ENCODE results near the gene MON1B.
"Not testable (repeated sequence)": the region's sequence is repeated elsewhere in the genome, so short reads cannot be mapped to it uniquely, and the experiment has no call there.

The MON1B gene

DNA sequence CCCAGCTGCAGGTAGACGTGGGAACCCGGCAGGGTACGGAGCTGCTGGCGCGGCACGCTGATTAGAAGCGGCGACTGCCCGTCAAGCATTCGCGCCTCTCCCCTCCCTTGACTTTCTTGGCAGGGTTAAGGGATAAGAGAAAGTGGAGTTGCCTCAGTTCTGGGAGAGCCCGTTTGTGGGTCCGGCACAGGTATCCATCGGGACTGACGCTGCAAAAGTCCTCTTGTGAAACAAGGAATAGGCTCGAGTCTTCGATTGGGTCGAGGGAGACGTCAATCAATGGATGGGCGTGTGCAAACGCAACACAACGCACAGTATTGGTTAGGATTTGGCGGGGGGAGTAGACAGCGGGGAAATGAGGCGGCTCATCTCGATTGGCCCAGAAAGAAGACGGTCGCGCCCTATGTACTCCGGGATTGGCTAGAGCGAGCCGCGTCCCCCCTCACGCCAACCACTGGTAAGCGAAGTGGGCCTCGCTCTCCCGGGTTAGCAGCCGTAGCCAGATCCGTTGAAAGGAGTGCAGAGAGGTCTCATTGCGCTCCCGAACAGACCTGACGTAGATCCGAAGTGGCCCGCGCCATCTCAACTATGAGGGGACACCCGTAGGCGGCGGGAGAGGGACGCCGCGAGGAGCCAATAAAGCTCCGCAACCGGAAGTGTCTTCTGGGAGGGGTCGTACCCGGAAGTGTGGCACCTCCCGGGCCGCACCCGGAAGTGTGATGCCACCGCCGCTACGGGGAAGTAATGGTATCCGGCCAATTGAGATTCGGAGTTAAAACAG lies at the start of gene MON1B:
TSS of gene MON1B (plus strand) at position 713 of the 781 bp plus-strand sequence. CDS start 296 bp downstream, outside the sequence.
- peak; percentile 83 to 93 for DNase-seq (ENCODE audit: low read depth in 1 of 2, low spot score in 1 of 2)

DNA sequence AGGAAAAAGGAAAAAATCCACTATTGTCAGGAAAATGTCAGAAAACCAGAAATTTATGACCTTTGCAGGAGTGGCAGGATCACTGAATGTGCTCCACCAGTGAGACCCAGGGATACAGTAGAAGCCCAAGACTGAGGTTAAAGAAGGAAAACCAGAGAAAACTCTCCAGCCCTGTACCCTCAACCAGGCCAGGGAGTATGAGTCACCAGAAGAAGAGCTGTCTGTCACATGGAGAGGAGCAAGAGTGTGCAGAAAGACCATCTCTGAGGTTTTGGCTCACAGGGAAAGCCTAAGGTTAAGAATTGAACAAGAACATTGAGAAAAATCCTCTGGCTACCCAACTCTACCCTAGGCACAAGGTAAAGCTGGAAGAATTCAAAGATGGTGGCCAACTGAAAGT lies 47.6 kb upstream of the MON1B start:
- DNase-seq (ENCODE audit: low read depth in 1 of 2, low spot score in 1 of 2), result no peak

DNA sequence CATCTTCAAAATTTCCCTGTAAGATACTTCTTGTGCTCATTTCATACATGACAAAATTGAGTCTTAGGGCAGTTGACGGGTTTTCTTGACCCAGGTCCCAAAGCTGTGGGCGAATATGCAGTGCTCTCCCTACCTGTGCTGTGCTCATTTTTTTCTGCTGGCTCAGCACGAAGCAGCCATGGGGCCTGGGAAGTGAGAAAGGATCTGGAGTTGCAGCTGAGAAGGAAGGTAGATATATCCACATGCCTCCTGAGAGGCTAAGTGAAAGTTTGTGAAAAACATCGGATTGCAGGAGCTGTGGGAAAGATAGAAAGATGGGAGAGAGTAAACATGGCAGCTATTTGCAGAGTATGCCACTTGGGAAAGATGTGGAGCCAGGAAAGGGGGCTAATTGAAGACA lies 42.9 kb upstream of the MON1B start:
- DNase-seq (ENCODE audit: low read depth in 1 of 2, low spot score in 1 of 2), result no peak

DNA sequence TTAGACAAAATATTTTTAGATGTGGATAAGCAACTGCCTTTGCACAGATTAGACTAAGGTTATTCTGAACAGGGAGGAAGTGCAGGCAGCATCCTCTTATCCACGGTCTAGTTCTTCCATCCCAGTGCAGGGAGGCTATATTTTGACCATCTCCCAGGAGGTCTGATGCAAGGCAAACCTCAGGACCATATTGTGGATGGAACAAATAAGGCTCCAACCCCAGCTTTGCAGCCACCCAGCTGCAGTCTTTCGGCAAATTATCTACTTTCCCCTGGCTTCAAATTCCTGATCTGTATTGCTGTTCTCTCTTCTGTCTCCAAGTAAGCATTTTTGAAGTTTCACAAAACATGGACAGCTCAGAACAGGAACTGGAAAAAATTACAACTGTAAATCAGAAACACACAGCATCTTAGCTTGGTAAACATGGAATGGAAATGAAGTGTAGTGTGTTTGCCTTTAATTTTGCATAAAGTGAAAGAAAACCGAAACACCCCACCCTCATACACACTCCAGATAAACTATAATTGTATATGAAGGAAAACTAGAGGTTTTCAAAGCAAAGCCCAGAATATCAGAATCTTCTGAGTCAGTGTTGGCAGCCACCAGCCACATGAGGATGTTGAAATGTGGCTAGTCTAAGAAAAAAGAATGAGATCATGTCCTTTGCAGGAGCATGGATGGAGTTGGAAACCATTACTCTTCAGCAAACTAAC lies 33.5 kb upstream of the MON1B start:
- DNase-seq (ENCODE audit: low read depth in 1 of 2, low spot score in 1 of 2), result no peak

DNA sequence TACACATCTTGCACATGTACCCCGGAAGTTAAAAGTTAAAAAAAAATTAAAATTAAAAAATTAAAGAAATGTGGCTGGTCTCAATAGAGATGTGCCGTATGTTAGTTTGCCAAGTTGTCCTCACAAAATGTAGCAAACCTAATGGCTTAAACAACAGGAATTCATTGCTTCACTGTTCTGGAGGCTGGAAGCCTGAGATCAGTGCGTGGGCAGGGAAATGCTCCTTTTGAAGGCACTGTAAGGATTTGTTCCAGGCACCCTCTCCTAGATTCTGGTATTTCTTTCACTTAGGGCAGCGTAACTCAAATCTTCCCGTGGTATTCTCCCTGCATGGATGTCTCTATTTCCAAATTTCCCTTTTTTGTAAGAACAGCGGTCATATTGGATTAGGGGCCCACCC lies 32.7 kb upstream of the MON1B start:
- DNase-seq (ENCODE audit: low read depth in 1 of 2, low spot score in 1 of 2), result no peak

DNA sequence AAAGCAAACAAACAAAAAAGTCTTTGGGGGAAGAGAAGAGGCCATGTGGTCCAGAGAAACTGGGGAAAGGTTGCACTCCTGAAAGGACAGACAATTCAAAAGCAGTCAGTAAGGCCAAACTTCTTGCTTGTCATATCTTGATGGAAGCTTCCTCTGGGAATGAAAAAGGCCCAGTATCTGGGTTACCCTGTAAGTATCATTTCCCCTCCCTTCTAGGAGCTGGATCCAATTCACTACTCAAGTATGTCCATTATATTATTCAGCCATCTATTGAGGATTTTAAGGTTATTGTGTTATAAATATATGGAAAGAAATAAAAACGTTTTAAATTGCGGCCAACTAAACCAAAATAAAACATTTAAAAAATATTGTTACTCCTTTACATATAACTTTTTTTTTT lies 26.0 kb upstream of the MON1B start:
- no peak for DNase-seq (ENCODE audit: low read depth in 1 of 2, low spot score in 1 of 2)

DNA sequence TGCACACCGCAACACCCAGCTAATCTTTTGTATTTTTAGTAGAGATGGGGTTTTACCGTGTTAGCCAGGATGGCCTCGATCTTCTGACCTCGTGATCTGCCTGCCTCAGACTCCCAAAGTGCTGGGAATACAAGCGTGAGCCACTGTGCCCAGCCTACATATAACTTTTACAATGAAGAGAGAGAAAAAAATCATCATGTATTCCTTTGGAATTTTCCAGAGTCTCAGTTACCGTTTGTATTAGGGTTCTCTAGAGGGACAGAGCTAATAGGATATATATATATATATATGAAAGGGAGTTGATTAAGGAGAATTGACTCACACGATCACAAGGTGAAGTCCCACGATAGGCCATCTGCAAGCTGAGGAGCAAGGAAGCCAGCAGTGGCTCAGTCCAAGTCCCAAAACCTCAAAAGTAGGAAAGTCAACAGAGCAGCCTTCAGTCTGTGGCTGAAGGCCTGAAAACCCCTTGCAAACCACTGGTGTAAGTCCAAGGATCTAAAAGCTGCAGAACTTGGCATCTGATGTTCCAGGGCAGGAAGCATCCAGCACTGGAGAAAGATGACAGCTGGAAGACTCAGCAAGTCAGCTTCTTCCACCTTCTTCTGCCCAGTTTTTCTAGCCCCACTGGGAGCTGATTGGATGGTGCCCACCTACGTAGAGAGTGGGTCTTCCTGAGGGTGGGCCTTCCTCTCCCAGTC lies 25.3 kb upstream of the MON1B start:
- DNase-seq (ENCODE audit: low read depth in 1 of 2, low spot score in 1 of 2), result not testable (repeated sequence)

DNA sequence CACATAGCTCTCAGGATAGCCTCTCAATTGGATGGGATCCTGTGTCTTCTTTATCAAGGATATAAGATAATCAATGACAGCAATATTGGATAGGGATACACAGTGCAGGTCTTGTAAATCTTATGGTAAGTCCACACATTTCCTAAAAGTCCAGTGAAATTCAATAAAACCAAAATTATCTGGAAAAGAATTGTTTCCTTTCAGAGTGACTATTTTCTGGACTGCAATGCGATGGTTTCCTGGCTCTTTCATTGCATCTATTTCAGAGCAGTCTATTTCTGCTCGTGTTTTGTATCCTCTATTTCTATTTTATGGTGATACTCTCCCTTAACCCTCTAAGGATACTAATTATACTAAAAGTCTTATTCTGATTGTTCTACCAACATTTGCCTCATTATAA lies 24.3 kb upstream of the MON1B start:
- DNase-seq (ENCODE audit: low read depth in 1 of 2, low spot score in 1 of 2), result no peak

DNA sequence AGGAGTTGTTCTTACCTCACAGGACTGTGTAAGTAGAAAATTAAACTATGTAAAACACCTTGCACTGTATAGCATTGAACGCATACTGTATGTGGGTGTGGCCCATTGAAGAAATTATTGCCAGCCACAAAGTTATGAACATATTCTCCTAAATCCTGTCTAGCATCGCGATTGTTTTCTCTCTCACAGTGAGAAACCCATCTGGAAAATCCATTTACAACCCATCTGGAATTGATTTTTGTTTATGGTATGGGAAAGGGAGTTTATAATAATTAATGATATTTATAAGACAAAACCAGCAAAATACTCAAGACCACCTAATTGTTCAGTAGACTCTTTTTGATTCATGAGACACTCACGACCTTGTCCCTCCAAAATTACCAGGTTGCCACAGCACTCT lies 22.1 kb upstream of the MON1B start:
- DNase-seq (ENCODE audit: low read depth in 1 of 2, low spot score in 1 of 2), result no peak

DNA sequence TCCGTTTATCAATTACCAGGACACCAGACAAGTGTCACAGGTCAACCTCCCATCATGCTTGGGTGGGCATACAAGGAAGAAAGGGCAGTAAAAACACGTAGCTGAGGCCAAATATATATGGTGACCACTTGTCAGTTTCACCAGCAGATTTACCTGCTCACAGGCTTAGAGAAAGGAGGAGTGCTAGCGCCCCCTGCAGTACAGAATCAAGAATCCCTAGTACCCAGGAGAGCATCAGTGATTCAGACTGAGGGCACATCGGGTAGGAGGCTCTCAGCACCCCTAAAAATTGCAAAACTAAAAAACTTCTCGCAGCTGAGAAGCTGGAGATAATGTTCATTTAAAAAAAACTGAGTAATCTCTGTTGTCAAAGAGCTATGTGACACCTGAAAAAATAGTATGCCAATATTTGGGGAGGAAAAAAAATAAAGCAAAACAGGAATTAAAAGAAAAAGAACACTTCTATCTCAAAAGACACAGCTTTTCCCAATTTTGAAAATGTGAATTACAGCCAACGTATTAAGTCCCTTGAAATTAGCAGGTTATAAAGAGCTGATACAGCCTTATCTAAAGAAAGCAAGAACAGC lies 21.2 kb upstream of the MON1B start:
- peak in 1 of 2 donors; percentile 21 for DNase-seq (ENCODE audit: low read depth in 1 of 2, low spot score in 1 of 2)

DNA sequence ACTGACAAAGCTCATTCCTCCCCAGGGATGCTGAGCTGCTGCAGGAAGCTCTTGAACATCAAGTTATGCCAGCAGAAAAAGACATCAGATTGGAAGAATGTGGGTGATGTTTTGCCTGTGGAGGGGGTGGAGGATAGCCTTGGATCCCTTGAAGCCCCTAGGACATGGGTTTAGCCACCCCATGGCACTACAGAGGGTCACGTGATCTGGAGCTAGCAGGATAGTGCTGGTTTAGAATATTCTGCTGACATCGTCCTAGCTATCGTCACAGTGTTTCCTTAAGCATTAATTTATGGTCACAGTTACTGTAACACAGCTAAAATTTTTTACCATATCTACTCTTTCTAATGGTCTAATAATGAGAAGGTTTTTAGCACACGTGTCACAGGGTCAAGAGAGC lies 20.2 kb upstream of the MON1B start:
- DNase-seq (ENCODE audit: low read depth in 1 of 2, low spot score in 1 of 2), result no peak

DNA sequence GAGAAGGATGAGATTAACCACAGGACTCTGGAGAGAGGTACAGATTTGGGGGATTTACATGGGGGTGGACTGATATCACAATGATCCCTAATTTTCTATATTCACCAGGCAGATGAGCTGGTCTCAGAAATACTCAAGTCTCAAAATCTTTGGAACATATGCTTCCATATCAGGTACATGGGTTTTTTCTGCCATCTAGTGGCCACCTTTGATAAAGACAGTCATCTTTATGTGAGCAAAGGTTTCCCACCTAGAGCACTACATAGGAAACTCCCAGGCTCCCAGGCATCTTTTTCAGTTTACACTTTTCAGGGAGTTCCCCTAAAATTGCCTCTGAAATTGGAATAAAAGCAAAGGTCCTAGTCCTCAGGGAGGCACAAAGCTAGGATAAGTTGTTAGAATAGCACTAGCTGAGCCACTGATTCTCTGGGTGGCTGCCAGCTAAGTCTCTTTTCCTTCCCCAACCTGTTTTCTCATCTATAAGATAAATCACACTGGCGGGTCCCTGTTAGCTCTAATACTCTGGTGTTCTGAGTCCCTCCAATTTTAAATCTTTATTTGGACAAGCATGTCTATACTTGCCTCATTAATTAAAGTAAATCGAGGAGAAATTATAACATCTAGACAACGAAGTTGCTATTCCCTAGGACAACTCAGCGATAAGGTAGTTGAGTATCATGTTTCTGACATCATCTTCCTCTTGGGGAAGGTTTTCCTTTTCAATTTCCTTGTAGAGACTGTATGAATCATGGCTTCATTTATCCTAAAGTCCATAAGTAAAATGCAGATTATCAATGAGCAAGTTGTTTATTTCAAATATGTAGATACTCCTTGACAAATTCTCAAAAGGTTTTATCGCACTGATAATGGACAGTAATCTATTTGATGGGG lies 19.0 kb upstream of the MON1B start:
- DNase-seq (ENCODE audit: low read depth in 1 of 2, low spot score in 1 of 2), result peak in 1 of 2 donors; percentile 19

DNA sequence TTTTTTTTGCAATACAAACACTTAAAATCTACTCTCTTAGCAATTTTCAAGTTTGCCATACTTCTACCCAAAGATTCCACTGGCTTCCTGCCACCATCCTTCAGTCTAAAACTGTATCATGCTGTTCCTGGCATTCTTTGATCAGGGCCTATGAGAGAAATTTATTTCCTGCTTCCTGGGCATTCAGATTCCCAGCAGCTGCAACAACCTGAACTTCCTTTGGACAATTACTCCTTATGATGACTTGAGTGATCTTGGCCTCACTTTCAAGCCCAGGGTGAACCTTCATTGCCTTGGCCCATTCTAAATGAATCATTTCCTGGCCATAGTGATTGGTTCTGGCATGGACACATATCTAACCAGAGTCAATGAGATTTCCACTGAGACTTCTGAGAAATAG lies 18.0 kb upstream of the MON1B start:
- no peak for DNase-seq (ENCODE audit: low read depth in 1 of 2, low spot score in 1 of 2)

DNA sequence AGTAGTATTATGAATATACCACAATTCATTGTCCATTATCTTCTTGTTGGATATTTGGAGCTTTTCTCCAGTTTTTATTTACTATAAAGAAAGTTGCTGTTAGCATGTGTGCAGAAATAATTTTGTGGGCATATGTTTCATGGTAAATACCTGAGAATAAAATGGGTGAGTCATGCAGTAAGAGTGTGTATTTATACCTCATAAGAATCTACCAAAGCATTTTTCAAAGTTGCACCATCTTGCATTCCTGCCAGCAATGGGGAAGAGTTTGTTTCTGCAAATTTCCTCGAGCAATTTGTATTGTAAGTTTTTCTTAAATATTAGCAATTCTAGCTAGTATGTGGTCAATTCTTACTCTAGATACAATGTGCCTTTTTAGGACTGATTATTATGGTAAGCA lies 7.9 kb upstream of the MON1B start:
- DNase-seq (ENCODE audit: low read depth in 1 of 2, low spot score in 1 of 2), result no peak

DNA sequence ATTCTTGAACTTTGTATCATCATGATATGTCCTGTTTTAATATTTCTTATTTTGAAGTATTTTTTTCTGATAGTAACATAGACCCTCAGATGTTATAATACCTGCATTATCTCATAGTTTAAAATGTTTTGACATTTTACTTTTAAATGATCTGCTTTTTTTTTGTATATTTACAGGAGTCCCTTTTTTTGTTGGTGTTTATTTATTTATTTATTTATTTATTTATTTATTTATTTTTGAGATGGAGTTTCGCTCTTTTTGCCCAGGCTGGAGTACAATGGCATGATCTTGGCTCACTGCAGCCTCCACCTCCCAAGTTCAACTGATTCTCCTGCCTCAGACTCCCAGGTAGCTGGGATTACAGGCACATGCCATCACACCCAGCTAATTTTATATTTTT lies 4.7 kb upstream of the MON1B start:
- DNase-seq (ENCODE audit: low read depth in 1 of 2, low spot score in 1 of 2), result not testable (repeated sequence)

DNA sequence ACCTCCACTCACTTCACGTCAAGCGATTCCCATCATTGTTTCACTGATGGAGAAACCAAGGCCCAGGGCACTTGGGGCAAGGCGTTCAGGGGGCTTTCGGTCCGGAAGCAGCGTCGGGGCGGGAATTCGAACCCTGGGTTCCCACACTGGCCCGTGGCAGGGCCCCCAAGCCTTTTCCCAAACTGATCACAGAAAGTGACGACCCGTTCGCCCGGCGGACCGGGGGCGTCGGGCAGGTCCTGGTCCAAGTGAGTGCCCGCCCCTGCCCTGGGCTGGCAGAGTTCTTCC lies 856 bp upstream of the MON1B start:
- no peak for DNase-seq (ENCODE audit: low read depth in 1 of 2, low spot score in 1 of 2)

DNA sequence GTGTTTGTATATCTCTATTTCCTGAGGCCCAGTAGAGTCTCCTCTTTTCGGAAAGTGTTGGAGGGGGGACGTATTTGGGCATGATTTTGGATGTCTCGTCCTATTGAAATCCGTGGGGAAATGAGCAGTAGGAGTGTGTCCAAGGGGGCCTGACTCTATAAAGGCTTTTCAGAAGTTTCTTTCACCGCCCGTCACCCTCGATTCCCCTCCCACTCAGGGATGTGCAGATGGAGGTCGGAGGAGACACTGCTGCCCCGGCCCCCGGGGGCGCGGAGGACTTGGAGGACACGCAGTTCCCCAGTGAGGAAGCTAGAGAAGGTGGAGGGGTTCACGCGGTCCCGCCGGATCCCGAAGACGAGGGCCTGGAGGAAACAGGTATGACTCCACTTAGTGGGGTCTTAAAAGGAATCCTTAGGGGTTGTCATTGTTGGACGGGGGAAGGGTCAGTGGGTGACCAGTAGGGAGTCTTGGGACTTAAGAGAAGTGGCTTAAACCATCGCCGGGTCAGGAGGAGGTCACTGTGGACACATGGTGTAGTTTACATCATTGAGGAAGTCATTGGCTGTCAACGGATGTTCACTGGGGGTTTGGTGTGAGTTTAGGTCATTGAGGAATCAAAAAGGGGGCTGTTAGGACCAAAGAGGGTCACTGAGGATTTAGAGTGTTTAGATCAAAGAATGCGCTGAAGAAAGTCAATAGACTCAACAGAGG lies 424 bp downstream of the MON1B start:
- peak in 1 of 2 donors; percentile 21 for DNase-seq (ENCODE audit: low read depth in 1 of 2, low spot score in 1 of 2)

DNA sequence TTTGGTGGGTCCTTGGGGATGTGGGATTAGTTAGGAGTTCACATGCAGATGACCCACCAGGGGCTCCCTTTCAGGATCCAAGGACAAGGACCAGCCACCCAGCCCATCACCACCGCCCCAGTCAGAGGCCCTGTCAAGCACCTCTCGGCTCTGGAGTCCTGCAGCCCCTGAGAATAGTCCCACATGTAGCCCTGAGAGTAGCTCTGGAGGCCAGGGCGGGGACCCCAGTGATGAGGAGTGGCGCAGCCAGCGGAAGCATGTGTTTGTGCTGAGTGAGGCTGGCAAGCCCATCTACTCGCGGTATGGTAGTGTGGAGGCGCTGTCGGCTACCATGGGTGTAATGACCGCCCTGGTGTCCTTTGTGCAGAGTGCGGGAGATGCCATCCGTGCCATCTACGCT lies 2.4 kb downstream of the MON1B start:
- DNase-seq (ENCODE audit: low read depth in 1 of 2, low spot score in 1 of 2), result no peak

DNA sequence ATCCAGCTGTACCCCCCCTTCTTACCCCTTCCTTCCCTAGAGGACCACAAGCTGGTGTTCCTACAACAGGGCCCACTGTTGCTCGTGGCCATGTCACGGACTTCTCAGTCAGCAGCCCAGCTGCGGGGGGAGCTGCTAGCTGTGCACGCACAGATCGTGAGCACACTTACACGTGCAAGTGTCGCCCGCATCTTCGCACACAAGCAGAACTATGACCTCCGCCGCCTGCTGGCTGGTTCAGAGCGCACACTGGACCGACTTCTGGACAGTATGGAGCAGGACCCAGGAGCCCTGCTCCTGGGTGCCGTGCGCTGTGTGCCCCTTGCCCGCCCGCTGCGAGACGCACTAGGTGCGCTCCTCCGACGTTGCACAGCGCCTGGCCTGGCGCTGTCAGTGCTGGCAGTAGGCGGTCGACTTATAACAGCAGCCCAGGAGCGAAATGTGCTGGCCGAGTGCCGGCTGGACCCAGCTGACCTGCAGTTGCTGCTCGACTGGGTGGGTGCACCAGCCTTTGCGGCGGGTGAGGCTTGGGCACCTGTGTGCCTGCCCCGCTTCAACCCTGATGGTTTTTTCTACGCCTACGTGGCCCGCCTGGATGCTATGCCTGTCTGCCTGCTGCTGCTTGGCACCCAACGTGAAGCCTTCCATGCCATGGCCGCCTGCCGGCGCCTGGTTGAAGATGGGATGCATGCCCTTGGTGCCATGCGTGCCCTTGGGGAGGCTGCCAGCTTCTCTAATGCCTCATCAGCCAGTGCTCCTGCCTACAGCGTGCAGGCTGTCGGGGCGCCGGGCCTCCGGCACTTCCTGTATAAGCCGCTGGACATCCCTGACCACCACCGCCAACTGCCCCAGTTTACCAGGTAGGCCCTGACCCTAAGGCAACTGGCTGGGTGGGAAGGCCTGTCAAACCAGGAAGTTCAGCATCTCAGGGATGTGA lies 3.6 kb downstream of the MON1B start:
- DNase-seq (ENCODE audit: low read depth in 1 of 2, low spot score in 1 of 2), result no peak
